Measurements from ENCODE around the gene PPP1R16B.

Gene PPP1R16B

GRCh38 chr20:38893056-38893564 is 87.6 kb downstream of the PPP1R16B start:
- TF ChIP-seq, protein P1, sequence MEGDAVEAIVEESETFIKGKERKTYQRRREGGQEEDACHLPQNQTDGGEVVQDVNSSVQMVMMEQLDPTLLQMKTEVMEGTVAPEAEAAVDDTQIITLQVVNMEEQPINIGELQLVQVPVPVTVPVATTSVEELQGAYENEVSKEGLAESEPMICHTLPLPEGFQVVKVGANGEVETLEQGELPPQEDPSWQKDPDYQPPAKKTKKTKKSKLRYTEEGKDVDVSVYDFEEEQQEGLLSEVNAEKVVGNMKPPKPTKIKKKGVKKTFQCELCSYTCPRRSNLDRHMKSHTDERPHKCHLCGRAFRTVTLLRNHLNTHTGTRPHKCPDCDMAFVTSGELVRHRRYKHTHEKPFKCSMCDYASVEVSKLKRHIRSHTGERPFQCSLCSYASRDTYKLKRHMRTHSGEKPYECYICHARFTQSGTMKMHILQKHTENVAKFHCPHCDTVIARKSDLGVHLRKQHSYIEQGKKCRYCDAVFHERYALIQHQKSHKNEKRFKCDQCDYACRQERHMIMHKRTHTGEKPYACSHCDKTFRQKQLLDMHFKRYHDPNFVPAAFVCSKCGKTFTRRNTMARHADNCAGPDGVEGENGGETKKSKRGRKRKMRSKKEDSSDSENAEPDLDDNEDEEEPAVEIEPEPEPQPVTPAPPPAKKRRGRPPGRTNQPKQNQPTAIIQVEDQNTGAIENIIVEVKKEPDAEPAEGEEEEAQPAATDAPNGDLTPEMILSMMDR (IDR thresholded peaks at IDR 0.05; ENCODE audit: low read depth, low read length) = no peak
- DNase-seq (ENCODE audit: extremely low read depth, low read depth) = no peak

GRCh38 chr20:38893565-38894090 is 88.1 kb downstream of the PPP1R16B start:
- TF ChIP-seq, protein P1 (IDR thresholded peaks at IDR 0.05; ENCODE audit: low read depth, low read length) = peak; percentile 94
- DNase-seq (ENCODE audit: extremely low read depth, low read depth) = no peak

- TF ChIP-seq, protein P1 (IDR thresholded peaks at IDR 0.05; ENCODE audit: low read depth, low read length) = no peak; the same call in 1 of the 2 replicates
- no peak for DNase-seq (ENCODE audit: extremely low read depth, low read depth)
These were observed 88.8 kb downstream of the PPP1R16B start for GRCh38 chr20:38894091-38894847.

GRCh38 chr20:38895098-38895949 is 89.8 kb downstream of the PPP1R16B start:
- TF ChIP-seq, protein P1 (IDR thresholded peaks at IDR 0.05; ENCODE audit: low read depth, low read length) = no peak
- DNase-seq (ENCODE audit: extremely low read depth, low read depth) = no peak

- no peak for DNase-seq (ENCODE audit: extremely low read depth, low read depth)
- TF ChIP-seq, protein P1 (IDR thresholded peaks at IDR 0.05; ENCODE audit: low read depth, low read length) = no peak
These were observed 90.6 kb downstream of the PPP1R16B start for GRCh38 chr20:38896009-38896594.

DNA sequence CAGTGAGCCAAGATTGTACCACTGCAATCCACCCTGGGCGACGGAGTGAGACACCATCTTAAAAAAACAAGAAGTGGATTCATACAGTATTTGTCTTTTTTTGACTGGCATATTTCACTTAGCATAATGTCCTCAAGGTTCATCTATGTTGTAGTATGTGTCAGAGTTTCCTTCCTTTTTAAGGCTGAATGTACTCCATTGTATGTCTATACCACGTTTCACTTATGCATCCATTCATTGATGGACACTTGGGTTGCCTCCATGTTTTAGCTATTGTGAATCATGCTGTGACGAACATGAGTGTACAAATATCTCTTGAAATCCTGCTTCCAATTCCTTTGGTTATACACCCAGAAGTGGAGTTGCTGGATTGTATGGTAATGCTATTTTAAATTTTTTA is 91.8 kb downstream of the PPP1R16B start:
- TF ChIP-seq, protein P1 (IDR thresholded peaks at IDR 0.05; ENCODE audit: low read depth, low read length) = no peak
- no peak for DNase-seq (ENCODE audit: extremely low read depth, low read depth)

Data from AG09319 (cell line).